ENCODE results near the gene ZNF143. TPM values are rescaled to one million over a fixed set of nuclear protein-coding genes. Genes with fewer than 3 reads are reported as not detected.

ZNF143 gene
- total RNA-seq, 1 donor from 2014 or later: 19.2 TPM

DNA sequence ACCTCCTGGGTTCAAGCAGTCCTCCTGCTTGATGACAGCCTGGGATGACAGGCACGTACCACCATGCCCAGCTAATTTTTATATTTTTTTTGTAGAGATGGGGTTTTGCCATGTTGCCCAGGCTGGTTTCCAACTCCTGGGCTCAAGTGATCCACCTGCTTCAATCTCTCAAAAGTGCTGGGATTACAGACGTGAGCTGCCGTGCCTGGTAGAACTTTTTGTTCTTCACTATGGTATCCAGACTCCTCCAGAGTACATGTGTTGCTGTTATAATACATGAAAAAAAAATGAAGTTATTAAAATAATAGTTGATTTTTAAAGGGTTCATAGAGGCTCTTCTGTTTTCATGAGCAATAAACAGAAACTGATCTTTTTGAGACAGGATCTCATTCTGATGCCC, 29.6 kb downstream of the ZNF143 start:
- Histone ChIP-seq H3K36me3 (ENCODE audit: control insufficient read depth, insufficient read depth, low read length) (no peaks in the 10 kb centered on the region), H3K4me3 (ENCODE audit: low read depth, low read length) (no peak overlapping the region), H3K27me3 (ENCODE audit: control insufficient read depth, insufficient read depth, low read length) (no peaks in the 10 kb centered on the region)
- TF ChIP-seq, protein P1, sequence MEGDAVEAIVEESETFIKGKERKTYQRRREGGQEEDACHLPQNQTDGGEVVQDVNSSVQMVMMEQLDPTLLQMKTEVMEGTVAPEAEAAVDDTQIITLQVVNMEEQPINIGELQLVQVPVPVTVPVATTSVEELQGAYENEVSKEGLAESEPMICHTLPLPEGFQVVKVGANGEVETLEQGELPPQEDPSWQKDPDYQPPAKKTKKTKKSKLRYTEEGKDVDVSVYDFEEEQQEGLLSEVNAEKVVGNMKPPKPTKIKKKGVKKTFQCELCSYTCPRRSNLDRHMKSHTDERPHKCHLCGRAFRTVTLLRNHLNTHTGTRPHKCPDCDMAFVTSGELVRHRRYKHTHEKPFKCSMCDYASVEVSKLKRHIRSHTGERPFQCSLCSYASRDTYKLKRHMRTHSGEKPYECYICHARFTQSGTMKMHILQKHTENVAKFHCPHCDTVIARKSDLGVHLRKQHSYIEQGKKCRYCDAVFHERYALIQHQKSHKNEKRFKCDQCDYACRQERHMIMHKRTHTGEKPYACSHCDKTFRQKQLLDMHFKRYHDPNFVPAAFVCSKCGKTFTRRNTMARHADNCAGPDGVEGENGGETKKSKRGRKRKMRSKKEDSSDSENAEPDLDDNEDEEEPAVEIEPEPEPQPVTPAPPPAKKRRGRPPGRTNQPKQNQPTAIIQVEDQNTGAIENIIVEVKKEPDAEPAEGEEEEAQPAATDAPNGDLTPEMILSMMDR (IDR thresholded peaks at IDR 0.05; ENCODE audit: insufficient read depth, low read length, poor library complexity, severe bottlenecking): no peak
- no peak for DNase-seq (ENCODE audit: low read depth)

DNA sequence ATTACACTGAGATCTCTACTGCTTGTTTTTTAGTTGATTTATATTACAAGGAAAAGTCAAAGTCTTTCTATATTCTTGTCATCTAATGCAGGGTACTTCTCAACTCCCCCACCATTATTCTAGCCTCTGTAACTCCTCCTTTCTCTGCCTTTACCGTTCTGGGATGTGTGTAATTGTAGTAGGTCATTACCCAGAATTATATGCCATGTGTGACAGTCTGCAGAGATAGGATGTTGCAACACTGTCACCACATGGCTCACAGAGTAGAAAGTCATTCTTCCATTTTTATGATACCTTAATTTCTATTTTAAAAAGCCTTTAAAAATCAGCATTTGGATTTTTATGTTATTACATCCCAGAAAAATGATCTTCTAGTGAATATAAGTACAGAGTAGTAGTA, 32.7 kb downstream of the ZNF143 start:
- TF ChIP-seq, protein P1 (IDR thresholded peaks at IDR 0.05; ENCODE audit: insufficient read depth, low read length, poor library complexity, severe bottlenecking): no peak
- Histone ChIP-seq H3K27me3 (ENCODE audit: control insufficient read depth, insufficient read depth, low read length) (no peaks in the 10 kb centered on the region), H3K36me3 (ENCODE audit: control insufficient read depth, insufficient read depth, low read length) (no peaks in the 10 kb centered on the region), H3K4me3 (ENCODE audit: low read depth, low read length) (no peak overlapping the region)
- no peak for DNase-seq (ENCODE audit: low read depth)

DNA sequence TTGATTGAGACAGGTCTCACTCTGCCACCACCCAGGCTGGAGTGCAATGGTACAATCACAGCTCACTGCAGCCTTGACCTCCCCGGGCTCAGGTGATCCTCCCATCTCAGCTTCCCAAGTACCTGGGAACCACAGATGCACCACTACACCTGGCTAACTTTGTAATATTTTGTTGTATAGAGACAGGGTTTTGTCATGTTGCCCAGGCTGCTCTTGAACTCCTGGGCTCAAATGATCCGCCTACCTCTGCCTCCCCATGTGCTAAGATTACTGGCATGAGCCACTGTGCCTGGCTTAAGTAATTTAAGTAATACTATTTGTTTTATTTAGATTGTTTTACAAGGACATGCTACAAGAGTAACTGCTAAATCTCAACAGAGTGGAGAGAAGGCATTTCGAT, 33.5 kb downstream of the ZNF143 start:
- TF ChIP-seq, protein P1 (IDR thresholded peaks at IDR 0.05; ENCODE audit: insufficient read depth, low read length, poor library complexity, severe bottlenecking): no peak
- H3K4me3 ChIP-seq (ENCODE audit: low read depth, low read length): no peak overlapping the region
- no peaks in the 10 kb centered on the region for H3K27me3 ChIP-seq (ENCODE audit: control insufficient read depth, insufficient read depth, low read length)
- no peaks in the 10 kb centered on the region for H3K36me3 ChIP-seq (ENCODE audit: control insufficient read depth, insufficient read depth, low read length)
- no peak for DNase-seq (ENCODE audit: low read depth)

DNA sequence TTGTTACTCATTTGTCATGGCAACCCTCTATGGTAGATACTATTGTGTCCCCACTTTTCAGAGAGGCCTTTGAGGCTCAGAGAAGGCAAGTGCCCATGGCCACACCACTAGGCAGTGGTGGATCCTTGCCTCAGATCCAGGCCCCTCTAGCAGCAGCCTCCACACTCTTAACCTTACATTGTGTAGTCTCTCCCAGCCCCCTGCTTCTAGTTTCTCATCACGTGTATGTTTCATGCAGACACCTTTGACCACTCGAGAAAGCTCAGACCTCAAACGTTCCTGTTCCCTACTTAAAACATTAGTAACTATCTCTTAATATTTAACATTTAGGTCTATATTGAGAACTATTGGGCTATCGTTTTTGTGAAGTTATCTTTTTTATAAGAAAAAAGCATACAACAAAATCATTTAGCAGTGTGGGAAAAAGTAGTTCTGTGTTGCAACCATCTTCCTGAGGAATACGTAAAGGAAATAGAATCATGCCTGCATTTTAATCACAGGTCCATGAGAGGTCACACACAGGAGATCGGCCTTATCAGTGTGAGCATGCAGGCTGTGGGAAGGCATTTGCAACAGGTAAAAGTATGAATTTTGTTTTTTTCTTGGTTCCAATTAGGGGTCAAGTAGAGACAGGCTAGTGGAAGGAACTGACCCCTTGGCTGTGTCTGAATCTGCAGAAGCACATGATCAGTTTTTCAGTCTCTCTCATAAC, 35.1 kb downstream of the ZNF143 start:
- H3K36me3 ChIP-seq (ENCODE audit: control insufficient read depth, insufficient read depth, low read length): no peaks in the 10 kb centered on the region
- TF ChIP-seq, protein P1 (IDR thresholded peaks at IDR 0.05; ENCODE audit: insufficient read depth, low read length, poor library complexity, severe bottlenecking): no peak

DNA sequence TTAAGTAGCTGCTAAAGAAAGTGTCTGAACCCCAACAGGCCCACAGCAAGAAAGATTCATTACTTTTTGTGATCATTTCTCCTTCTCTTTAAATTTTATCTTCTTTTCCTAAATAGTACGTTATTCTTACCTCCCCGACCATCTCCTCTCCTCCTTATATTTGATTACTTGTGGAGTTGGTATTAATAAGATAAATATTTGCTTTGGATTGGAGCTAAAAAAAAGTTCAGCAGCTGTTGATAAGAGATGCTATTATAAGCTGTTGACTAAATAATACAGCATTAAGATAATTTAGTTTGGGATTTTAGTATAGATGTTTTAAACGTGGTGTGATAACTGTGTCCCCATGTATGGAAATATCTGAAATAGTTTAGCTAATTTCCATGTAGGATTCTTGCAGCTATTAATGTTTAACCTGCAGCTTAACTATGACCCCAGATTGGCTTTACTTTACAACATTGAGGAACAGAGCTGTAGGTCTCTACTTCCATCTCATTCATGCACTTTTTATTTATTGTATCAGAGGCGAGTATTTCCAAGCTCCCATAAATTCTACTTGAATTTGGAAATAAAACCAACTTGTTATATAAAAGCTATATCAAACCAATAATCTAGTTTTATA, 37.8 kb downstream of the ZNF143 start:
- H3K36me3 ChIP-seq (ENCODE audit: control insufficient read depth, insufficient read depth, low read length): no peaks in the 10 kb centered on the region
- no peaks in the 10 kb centered on the region for H3K27me3 ChIP-seq (ENCODE audit: control insufficient read depth, insufficient read depth, low read length)
- TF ChIP-seq, protein P1 (IDR thresholded peaks at IDR 0.05; ENCODE audit: insufficient read depth, low read length, poor library complexity, severe bottlenecking): no peak
- no peak for DNase-seq (ENCODE audit: low read depth)
- H3K4me3 ChIP-seq (ENCODE audit: low read depth, low read length): no peak overlapping the region

More for the DNA sequence above, 35.1 kb downstream of the ZNF143 start:
- no peaks in the 10 kb centered on the region for H3K27me3 ChIP-seq (ENCODE audit: control insufficient read depth, insufficient read depth, low read length)
- DNase-seq (ENCODE audit: low read depth): no peak
- H3K4me3 ChIP-seq (ENCODE audit: low read depth, low read length): no peak overlapping the region
